ENCODE measurements around the gene LSM14A. TPM values are rescaled to one million over a fixed set of nuclear protein-coding genes. Genes with fewer than 3 reads are reported as not detected.
"Not testable (repeated sequence)": the region's sequence is repeated elsewhere in the genome, so short reads cannot be mapped to it uniquely, and the experiment has no call there.

LSM14A gene
- total RNA-seq, 1 donor from 2014 or later: 92.8 TPM

DNA sequence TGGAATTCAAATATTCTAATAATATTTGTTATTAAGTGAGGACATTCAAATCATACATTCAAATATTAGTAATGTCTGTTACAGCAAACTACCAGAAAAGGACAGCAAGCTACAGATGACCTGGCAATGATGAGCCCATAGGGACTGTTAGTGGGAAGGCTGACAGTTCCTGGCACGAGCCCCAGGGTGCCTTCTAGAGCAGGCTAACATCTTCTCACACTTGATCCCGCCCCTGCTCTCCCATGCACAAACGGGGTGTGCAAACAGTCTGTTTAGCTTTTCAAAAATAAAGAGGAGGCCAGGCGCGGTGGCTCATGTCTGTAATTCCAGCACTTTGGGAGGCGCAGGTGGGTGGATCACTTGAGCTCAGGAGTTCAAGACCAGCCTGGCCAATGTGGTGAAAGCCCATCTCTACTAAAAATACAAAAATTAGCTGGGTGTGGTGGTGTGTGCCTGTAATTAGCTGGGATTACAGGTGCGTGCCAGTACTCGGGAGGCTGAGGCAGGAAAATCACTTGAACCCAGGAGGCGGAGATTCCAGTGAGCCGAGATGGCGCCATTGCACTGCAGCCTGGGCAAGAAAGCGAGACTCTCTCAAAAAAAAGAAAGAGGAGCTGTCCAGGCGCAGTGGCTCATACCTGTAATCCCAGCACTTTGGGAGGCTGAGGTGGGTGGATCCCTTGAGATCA is 72.5 kb downstream of the LSM14A start:
- H3K27ac ChIP-seq: no peak overlapping the region
- no peaks in the 10 kb centered on the region for H3K36me3 ChIP-seq
- no peaks in the 10 kb centered on the region for H3K9me3 ChIP-seq
- H3K4me1 ChIP-seq: no peaks in the 10 kb centered on the region
- intact Hi-C loops (cut with DNase I): no loop called here
- DNase-seq: no peak
- no peaks in the 10 kb centered on the region for H3K27me3 ChIP-seq
- no peak overlapping the region for H3K4me3 ChIP-seq
- TF ChIP-seq, protein P1, sequence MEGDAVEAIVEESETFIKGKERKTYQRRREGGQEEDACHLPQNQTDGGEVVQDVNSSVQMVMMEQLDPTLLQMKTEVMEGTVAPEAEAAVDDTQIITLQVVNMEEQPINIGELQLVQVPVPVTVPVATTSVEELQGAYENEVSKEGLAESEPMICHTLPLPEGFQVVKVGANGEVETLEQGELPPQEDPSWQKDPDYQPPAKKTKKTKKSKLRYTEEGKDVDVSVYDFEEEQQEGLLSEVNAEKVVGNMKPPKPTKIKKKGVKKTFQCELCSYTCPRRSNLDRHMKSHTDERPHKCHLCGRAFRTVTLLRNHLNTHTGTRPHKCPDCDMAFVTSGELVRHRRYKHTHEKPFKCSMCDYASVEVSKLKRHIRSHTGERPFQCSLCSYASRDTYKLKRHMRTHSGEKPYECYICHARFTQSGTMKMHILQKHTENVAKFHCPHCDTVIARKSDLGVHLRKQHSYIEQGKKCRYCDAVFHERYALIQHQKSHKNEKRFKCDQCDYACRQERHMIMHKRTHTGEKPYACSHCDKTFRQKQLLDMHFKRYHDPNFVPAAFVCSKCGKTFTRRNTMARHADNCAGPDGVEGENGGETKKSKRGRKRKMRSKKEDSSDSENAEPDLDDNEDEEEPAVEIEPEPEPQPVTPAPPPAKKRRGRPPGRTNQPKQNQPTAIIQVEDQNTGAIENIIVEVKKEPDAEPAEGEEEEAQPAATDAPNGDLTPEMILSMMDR (IDR thresholded peaks at IDR 0.05): no peak
- no peak for ATAC-seq

DNA sequence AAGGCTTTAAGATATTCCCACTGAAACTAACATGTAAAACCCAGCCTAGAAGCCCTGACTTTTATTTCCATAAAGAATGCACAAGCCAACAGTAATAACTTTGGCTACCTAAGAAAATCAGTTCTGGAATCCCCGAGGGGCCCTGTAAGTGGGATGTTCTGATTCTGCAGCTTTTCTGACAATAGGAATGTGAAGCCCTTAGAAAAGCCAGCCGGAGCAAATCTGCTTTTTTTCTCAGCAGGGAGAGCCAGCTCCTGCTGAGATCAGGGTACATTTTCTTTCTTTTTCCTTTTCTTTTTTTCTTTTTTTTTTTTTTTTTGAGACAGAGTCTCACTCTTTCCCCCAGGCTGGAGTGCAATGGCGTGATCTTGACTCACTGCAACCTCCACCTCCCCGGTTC is 74.0 kb downstream of the LSM14A start:
- Histone ChIP-seq H3K4me1 (no peaks in the 10 kb centered on the region), H3K27ac (no peak overlapping the region), H3K4me3 (no peak overlapping the region), H3K9me3 (no peaks in the 10 kb centered on the region), H3K36me3 (no peaks in the 10 kb centered on the region), H3K27me3 (no peaks in the 10 kb centered on the region)
- TF ChIP-seq, protein P1 (IDR thresholded peaks at IDR 0.05): no peak
- DNase-seq (no peak), ATAC-seq (no peak)
- intact Hi-C loops (cut with DNase I): no loop called here

DNA sequence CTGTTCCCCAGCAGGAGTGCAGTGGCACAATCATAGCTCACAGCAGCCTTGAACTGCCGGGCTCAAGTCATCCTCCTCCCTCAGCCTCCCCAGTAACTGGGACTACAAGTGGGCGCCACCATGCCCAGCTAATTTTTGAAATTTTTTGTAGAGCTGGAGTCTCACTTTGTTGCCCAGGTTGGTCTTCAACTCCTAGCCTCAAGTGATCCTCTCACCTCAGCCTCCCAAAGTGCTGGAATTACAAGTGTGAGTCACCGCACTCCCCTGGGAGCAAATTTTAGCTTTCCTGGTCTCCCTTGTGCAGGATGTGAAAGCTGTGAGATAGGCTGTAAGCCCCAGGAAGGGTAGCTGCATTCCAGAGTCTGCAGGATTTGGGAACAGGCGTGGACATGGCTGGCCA is 76.6 kb downstream of the LSM14A start:
- no peak for ATAC-seq
- peaks cover 5% of the 10 kb centered on the region for H3K4me1 ChIP-seq
- no peaks in the 10 kb centered on the region for H3K36me3 ChIP-seq
- no peak overlapping the region for H3K27ac ChIP-seq
- intact Hi-C loops (cut with DNase I): no loop called here
- H3K9me3 ChIP-seq: no peaks in the 10 kb centered on the region
- TF ChIP-seq, protein P1 (IDR thresholded peaks at IDR 0.05): no peak
- DNase-seq: no peak
- no peaks in the 10 kb centered on the region for H3K27me3 ChIP-seq
- H3K4me3 ChIP-seq: no peak overlapping the region

DNA sequence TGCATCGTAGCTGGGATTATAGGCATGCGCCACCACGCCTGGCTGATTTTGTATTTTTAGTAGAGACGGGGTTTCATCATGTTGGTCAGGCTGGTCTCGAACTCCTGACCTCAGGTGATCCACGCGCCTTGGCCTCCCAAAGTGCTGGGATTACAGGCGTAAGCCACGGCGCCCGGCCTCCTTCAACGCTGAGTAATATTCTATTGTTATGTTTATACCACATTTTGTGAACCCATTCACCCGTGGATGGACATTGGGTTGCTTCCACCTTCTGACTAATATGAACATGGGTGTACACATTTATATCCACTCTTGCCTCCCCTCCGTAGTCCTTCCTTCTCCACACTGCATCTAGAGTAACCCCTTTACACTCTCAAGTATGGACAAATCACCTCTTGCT is 80.9 kb downstream of the LSM14A start:
- H3K4me1 ChIP-seq: peaks cover 22% of the 10 kb centered on the region
- intact Hi-C loops (cut with DNase I); DNase-seq; H3K4me3 ChIP-seq; H3K27me3 ChIP-seq; H3K9me3 ChIP-seq; H3K27ac ChIP-seq; ATAC-seq; H3K36me3 ChIP-seq: not testable (repeated sequence)

DNA sequence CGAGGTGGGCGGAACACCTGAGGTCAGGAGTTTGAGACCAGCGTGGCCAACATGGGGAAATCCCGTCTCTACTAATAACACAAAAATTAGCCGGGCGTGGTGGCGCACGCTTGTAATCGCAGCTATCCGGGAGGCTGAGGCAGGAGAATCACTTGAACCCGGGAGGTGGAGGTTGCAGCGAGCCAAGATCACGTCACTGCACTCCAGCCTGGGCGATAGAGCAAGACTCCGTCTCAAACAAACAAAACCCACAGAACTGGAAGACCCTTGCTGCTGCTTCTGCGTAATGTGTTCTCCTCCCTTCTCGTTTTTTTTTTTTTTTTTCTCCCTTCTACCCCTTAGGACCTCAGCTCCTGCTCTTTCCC is 81.4 kb downstream of the LSM14A start:
- H3K36me3 ChIP-seq; intact Hi-C loops (cut with DNase I); DNase-seq; H3K9me3 ChIP-seq; H3K27me3 ChIP-seq; ATAC-seq: not testable (repeated sequence)
- peak overlapping the region; percentile 92 for H3K27ac ChIP-seq
- H3K4me1 ChIP-seq: peaks cover 22% of the 10 kb centered on the region
- peak overlapping the region; percentile 92 for H3K4me3 ChIP-seq

DNA sequence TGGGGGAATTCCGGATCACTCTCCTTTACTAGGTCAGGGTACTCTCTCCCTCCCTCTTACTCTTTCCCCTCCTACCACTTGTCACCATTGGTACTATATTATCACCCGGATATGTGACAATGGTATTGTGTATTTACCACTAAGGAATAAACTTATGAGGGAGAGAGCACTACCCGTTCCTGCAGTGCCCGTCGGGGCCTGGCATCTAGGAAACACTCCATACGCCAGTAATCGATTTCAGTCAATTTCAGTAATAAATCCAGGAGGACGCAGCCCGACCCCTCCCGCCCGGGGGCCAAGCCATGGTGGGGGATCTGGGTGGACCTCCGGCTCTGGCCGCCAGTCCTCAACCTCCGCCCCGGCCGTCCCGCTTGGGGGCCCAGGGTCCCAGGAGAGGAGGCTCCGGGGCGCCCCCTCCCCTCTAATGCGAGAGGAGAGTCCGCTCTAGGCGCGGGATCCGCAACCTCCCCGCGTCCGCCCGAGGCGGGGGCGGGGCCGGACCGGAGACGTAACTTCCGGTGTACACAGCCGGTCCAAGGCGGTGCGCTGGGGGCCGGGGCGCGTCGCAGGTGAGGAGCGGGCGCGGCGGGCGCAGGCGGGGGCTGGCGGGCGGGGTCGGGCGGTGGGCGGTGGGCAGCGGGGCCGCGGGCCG is 81.9 kb downstream of the LSM14A start, which contains the start of gene GARRE1:
Gene GARRE1 (plus strand): TSS at position 509 of the 652 bp plus-strand sequence. CDS start 45,920 bp downstream, outside the sequence.
- peak; percentile 95 for ATAC-seq
- Histone ChIP-seq H3K36me3 (no peaks in the 10 kb centered on the region), H3K9me3 (no peaks in the 10 kb centered on the region), H3K4me1 (peaks cover 25% of the 10 kb centered on the region), H3K4me3 (peak within 1 kb of the TSS; percentile 92), H3K27me3 (no peaks in the 10 kb centered on the region), H3K27ac (peak within 1 kb of the TSS; percentile 92)
- intact Hi-C loops (cut with DNase I): no loop called here
- DNase-seq: peak; percentile 96
- TF ChIP-seq, protein P1 (IDR thresholded peaks at IDR 0.05): no peak

Data from upper lobe of right lung (tissue), 1 donor.